HG03457 (cell line): ENCODE measurements around the gene DLX5.

ENCODE experiments used
- ATAC-seq: cut with Tn5 transposase; IDR thresholded peaks from one replicate; pipeline ENCODE4 v1.9.1; 2021; ENCODE audit warnings: moderate number of reproducible peaks; ENCODE audit not compliant: unreplicated experiment

DLX5 gene

DNA sequence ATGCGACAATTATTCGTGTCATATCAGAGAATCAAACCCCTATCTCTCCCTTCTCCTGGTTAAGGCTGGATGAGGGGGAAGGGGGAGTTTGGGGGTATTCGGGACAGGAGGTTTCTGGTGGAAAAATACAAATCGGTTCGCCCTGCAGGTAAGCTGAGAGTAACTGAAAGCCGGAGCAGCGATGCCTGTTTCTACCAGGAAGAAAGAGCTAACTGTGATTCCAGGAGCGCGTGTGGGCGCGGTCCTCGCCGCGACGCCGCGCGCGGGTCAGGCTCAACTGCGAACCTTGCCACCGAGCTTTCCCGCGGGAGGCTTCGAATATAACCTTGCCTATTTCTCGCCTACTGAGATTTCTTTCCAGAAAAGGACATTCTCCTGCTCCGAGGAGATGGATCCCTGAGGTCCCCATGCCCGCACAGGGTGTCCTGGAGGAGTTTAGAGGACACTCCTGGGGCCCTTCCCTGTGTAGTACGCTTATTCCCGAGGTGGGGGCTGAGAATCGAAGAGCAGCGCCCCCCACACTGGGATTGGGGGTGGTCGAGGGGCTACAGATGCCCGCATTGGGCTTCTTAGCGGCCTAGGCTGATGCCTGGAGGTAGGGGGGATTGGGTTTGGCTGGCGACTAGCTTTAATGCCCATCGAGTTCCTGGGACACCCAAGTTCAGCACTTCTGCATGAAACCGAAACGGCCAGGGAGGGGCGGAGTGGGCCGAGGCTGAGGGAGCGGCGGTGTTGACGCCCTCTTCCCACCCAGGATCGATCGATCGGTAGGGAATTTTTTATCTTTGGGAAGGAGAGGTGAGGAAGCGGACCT is 32.2 kb downstream of the DLX5 start:
- ATAC-seq: no peak

- no peak for ATAC-seq
These were observed 33.0 kb downstream of the DLX5 start for GRCh38 chr7:96991546-96992191.

DNA sequence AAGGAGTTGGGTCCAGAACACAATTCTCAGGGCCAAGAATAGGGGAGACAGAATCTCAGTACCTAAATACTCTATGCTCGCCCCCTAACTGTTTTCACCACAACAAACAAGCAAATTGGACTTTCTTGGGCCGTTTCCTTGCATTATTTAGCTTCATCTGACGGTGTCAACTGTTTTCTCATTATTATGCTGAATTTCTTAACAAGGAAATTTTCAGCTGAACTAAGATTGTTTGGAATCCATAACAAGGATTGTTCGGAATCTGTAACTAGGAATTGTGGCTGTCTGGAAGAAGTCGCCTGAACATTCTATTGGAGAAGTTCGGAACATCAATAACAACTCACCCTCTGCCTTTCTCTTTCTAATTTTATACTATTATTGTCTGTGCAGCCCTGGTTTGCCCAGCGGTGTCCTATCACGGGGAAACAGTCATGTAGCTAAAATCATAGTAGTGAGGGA is 34.7 kb downstream of the DLX5 start:
- ATAC-seq: no peak

GRCh38 chr7:96989241-96989858 is 35.3 kb downstream of the DLX5 start:
- no peak for ATAC-seq

DNA sequence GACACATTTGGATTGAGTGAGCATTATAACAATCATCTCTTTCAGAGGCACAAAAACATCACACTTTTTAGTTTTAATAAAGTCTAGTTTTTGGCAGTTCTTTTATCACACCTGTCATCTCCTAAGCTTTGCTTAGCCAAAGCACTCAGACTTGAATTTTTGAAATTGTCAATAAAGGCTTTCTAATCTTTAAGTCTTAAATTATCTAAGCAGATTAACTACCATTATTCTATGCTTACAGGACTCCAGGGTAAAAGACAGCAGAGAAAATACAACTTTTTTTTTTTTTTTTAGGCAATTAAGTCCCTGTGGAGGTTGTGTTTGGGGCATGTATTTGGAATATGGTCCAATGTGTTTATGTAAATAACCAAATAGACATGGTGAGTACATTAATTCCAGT is 36.9 kb downstream of the DLX5 start:
- no peak for ATAC-seq

DNA sequence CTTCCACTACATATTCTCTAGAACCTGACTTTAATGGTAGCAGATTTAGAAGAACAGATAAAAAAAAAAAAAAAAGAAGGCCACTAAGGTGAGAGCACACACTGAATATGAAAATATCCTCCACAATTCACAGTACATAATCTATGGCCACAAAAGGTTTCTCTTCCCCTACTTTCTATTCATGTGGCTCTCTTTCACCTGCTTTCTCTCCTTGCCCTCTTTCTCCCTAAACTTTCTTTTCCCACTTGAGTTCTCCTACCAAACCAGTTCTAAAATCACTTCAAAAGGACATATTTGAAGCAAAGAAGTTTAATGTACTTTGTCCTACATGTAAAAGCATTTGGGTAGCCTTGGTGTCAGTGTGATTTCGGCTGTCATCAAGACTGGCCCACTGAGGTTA is 37.7 kb downstream of the DLX5 start:
- ATAC-seq: no peak

- no peak for ATAC-seq
These were observed 38.6 kb downstream of the DLX5 start for GRCh38 chr7:96985992-96986391.

DNA sequence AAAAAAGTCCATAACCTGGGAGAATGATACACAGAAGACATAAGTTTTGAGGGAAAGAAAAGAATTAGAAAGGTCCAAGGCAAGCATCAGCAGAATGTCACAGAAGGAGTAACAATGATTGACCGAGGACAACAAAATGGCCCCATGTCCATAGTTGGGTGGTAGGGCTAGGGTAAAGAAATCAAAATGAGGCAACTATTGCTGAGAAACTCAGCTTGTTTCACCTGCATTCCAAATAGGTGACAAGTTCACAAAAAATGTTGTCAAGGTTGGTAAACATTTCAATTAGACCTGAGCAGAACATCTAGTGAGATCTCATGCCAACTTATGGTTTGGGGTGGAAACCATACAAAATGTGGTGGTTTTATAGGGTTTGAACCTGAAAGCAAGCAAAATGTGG is 42.0 kb downstream of the DLX5 start:
- ATAC-seq: no peak

- no peak for ATAC-seq
These were observed 44.9 kb downstream of the DLX5 start for GRCh38 chr7:96979551-96980276.

GRCh38 chr7:96977445-96977844 is 47.2 kb downstream of the DLX5 start:
- no peak for ATAC-seq

GRCh38 chr7:96976106-96976505 is 48.5 kb downstream of the DLX5 start:
- ATAC-seq: no peak

GRCh38 chr7:96973986-96974385 is 50.6 kb downstream of the DLX5 start:
- no peak for ATAC-seq

DNA sequence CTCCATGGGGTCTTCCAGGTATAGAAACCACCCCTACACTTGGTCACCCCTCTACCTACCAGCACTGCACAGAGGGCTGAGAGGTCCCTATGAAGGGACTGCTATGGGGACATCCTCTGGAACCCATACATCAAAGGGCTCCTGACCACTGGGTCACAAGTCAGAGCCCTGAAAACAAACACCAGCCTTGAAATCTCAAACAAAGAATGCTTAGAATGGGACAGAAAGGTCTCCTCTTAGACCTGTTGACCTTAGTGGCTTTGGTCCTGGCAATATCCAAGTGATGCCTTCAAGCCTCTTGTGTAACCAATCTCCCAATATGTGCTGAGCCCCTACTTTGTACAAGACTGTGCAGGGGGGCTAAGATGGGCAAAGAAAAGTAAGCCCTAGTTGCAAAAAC is 53.9 kb downstream of the DLX5 start:
- no peak for ATAC-seq
